Body of pancreas (tissue), 4 donors: Measurements from ENCODE around the gene GPLD1.

Source experiments
- CTCF ChIP-seq, 7 experiments: fragments of 450-650 bp in 4 of 7; fragments of 200-600 bp in 3 of 7; sonication (generic) in 3 of 7; IDR thresholded peaks; one replicate each; pipeline ENCODE4 v1.5.1; 2016 to 2019; ENCODE audit warnings: antibody characterized with exemption in 7 of 7
- POLR2A ChIP-seq, 3 donors: fragments of 450-650 bp; IDR thresholded peaks; one replicate each; pipeline ENCODE4 v1.6.1; 2016; ENCODE audit warnings: antibody characterized with exemption in 3 of 3, mild to moderate bottlenecking in 2 of 3

- no peak for TF ChIP-seq POLR2A (IDR thresholded peaks at IDR 0.05)
- TF ChIP-seq CTCF (IDR thresholded peaks at IDR 0.05): no peak
These were observed 14.9 kb upstream of the GPLD1 start for GRCh38 chr6:24504287-24504648.
